Suprapubic skin (tissue), 4 donors: ENCODE data around the gene LGR4.
"Not testable (repeated sequence)": the region's sequence is repeated elsewhere in the genome, so short reads cannot be mapped to it uniquely, and the experiment has no call there.

ENCODE experiments used
- EP300 ChIP-seq: sonication (generic); formaldehyde crosslinking; IDR thresholded peaks from one replicate; pipeline ENCODE4 v1.6.1; 2017; ENCODE audit warnings: antibody characterized with exemption
- POLR2A ChIP-seq, 2 donors: fragments of 450-650 bp; IDR thresholded peaks; one replicate each; pipeline ENCODE4 v1.6.1; 2017; ENCODE audit warnings: antibody characterized with exemption in 2 of 2, mild to moderate bottlenecking in 2 of 2, moderate library complexity in 2 of 2
- POLR2AphosphoS5 ChIP-seq, 3 donors: sonication (generic); formaldehyde crosslinking; IDR thresholded peaks; one replicate each; pipeline ENCODE4 v1.6.1; 2017; ENCODE audit warnings: antibody characterized with exemption in 3 of 3
- TF ChIP-seq, protein P1 (sequence below), 2 donors: fragments of 200-600 bp in 1 of 2; fragments of 450-650 bp in 1 of 2; sonication (generic) in 1 of 2; IDR thresholded peaks; one replicate each; pipeline ENCODE4 v1.5.1; 2016 to 2019; ENCODE audit warnings: antibody characterized with exemption in 2 of 2, mild to moderate bottlenecking in 1 of 2, moderate library complexity in 1 of 2

DNA sequence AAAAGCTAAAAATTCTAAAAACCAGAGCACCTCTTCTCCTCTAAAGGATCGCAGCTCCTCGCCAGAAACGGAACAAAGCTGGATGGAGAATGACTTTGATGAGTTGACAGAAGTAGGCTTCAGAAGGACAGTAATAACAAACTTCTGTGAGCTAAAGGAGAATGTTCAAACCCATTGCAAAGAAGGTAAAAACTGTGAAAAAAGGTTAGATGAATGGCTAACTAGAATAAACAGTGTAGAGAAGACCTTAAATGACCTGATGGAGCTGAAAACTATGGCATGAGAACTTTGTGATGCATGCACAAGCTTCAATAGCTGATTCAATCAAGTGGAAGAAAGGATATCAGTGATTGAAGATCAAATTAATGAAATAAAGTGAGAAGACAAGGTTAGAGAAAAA lies 150.4 kb downstream of the LGR4 start:
- TF ChIP-seq, protein P1, sequence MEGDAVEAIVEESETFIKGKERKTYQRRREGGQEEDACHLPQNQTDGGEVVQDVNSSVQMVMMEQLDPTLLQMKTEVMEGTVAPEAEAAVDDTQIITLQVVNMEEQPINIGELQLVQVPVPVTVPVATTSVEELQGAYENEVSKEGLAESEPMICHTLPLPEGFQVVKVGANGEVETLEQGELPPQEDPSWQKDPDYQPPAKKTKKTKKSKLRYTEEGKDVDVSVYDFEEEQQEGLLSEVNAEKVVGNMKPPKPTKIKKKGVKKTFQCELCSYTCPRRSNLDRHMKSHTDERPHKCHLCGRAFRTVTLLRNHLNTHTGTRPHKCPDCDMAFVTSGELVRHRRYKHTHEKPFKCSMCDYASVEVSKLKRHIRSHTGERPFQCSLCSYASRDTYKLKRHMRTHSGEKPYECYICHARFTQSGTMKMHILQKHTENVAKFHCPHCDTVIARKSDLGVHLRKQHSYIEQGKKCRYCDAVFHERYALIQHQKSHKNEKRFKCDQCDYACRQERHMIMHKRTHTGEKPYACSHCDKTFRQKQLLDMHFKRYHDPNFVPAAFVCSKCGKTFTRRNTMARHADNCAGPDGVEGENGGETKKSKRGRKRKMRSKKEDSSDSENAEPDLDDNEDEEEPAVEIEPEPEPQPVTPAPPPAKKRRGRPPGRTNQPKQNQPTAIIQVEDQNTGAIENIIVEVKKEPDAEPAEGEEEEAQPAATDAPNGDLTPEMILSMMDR (IDR thresholded peaks at IDR 0.05): not testable (repeated sequence)
- not testable (repeated sequence) for TF ChIP-seq POLR2A (IDR thresholded peaks at IDR 0.05); POLR2AphosphoS5 (IDR thresholded peaks at IDR 0.05); EP300
